Left renal cortex interstitium (tissue), 4 donors: ENCODE data around the gene MEMO1. TPM values are rescaled to one million over a fixed set of nuclear protein-coding genes. Genes with fewer than 3 reads are reported as not detected.
"Not testable (repeated sequence)": the region's sequence is repeated elsewhere in the genome, so short reads cannot be mapped to it uniquely, and the experiment has no call there.

ENCODE experiments used
- DNase-seq, 4 donors: peaks; one replicate each; pipeline ENCODE4 v3.0.0-alpha.2; 2013; ENCODE audit warnings: low read depth in 4 of 4, low spot score in 2 of 4, missing footprints in 1 of 4
- polyA plus RNA-seq, 4 donors: library from polyadenylated mRNA; unstranded; fragments of 120-200 nt; gene quantifications; one replicate each; pipeline ENCODE4 v1.2.1, GENCODE V29; 2013; ENCODE audit not compliant: insufficient read length in 4 of 4

MEMO1 gene
- polyA plus RNA-seq, 4 donors, result 33.7 to 41.0 (median 36.3) TPM

DNA sequence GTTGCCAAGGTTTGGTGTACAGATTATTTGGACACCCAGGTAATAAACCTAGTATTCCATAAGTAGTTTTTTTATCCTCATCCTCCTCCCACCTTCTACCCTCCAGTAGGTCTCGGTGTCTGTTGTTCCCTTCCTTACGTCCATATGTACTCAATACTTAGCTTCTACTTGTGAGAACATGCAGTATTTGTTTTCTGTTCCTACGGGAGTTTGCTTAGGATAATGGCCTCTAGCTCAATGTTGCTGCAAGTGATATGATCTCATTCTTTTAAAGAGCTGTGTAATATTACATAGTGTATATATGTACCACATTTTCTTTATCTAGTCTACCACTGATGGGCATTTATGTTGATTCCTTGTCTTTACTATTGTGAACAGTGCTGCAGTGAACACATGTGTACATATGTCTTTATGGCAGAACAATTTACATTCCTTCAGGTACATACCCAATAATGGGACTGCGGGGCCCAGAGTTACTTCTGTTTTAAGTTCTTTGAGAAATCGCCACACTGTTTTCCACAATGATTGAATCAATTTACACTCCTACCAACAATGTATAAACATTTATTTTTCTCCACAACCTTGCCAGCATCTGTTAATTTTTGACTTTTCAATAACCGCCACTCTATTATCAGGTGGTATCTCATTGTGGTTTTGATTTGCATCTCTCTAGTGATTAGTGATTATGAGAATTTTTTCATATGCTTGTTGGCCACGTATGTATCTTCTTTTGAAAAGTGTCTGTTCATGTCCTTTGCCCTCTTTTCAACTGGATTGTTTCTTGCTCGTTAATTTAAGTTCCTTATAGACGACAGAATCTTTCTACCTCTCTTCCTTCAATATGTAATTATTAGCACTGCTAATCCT is 88.0 kb downstream of the MEMO1 start:
- DNase-seq, result no peak

DNA sequence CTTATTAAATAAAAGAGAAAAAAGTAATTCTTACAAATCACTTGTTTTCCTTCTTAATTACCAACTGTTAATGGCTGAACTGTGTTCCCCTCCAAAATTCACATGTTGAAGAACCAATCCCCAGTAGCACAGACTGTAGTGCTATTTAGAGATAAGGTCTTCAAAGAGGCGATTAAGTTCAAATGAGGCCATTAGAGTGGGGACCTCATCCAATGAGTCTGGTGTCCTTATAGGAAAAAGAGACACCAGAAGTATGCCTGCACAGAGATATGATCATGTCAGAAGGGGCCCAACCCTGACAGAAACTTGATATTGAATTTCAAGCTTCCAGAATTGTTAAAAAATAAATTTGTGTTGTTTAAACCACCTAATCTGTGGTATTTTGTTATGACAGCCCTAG is 89.8 kb downstream of the MEMO1 start:
- no peak for DNase-seq

GRCh38 chr2:31919499-31919898 is 91.3 kb downstream of the MEMO1 start:
- no peak for DNase-seq

DNA sequence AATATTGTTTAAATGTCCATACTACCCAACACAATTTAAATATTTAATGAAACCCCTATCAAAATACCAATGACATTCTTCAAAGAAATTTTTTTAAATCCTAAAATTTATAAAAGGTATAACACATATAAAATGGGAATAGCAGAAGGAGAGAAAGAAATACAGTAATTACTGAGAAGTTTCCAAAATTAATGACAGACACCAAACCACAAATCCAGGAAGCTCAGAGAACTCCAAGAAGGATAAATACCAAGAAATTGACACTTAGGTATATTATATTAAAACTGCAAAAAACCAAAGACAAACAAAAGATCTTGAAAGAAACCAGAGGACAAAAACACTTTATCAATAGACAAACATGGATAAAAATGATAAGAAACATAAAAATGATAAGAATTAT is 101.1 kb downstream of the MEMO1 start:
- no peak for DNase-seq

DNA sequence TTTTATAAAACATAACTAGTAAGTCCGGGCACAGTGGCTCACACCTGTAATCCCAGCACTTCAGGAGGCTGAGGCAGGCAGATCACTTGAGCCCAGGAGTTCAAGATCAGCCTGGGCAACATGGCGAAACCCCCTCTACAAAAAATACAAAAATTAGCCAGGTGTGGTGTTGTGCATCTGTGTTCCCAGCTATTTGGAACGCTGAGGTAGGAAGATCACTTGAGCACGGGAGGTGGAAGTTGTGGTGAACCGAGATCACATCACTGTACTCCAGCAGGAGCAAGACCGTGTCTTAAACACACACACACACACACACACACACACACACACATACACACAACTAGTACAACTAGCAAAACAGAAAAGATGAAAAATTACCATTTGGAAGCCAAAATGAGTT is 103.3 kb downstream of the MEMO1 start:
- DNase-seq, result not testable (repeated sequence)

GRCh38 chr2:31903109-31903780 is 107.6 kb downstream of the MEMO1 start:
- DNase-seq, result no peak

GRCh38 chr2:31901900-31902299 is 108.9 kb downstream of the MEMO1 start:
- DNase-seq, result no peak

DNA sequence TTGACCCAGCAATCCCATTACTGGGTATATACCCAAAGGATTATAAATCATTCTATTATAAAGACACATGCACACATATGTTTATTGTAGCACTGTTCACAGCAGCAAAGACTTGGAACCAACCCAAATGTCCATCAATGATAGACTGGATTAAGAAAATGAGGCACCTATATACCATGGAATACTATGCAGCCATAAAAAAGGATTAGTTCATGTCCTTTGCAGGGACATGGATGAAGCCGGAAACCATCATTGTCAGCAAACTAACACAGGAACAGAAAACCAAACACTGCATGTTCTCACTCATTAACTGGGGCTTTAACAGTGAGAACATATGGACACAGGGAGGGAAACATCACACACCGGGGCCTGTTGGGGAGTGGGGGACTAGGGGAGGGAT is 110.7 kb downstream of the MEMO1 start:
- not testable (repeated sequence) for DNase-seq

DNA sequence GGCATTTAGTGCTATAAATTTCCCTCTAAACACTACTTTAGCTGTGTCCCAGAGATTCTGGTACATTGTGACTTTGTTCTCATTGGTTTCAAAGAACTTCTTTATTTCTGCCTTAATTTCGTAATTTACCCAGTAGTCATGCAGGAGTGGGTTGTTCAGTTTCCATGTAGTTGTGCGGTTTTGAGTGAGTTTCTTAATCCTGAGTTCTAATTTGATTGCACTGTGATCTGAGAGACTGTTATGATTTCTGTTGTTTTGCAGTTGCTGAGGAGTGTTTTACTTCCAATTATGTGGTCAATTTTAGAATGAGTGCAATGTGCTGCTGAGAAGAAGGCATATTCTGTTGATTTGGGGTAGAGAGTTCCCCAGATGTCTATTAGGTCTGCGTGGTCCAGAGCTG is 112.5 kb downstream of the MEMO1 start:
- DNase-seq, result not testable (repeated sequence)

DNA sequence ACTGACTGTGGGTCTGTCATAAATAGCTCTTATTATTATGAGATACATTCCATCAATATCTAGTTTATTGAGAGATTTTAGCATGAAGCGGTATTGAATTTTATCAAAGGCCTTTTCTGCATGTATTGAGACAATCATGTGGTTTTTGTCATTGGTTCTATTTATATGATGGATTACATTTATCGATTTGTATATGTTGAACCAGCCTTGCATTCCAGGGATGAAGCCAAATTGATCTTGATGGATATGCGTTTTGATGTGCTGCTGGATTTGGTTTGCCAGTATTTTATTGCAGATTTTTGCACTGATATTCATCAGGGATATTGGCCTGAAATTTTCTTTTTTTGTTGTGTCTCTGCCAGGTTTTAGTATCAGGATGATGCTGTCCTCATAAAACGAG is 113.5 kb downstream of the MEMO1 start:
- not testable (repeated sequence) for DNase-seq

DNA sequence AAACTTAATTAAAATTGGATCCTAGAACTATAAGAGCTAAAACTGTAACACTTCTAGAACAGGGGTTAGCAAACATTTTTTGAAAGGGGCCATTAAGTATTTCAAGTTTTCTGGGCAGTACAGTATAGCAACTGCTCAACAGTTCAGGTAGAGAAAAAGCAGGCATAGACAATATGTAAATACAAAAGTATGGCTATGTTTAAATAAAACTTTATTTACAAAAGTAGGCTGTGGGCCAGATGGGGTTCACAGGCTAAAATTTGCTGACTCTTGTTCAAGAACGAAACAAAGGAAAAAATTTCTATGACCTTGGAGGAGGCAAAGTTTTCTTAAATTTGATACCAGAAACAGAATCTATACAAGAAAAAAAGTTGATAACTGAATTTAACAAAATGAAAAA is 114.5 kb downstream of the MEMO1 start:
- no peak for DNase-seq

GRCh38 chr2:31894656-31895055 is 116.2 kb downstream of the MEMO1 start:
- DNase-seq, result no peak

DNA sequence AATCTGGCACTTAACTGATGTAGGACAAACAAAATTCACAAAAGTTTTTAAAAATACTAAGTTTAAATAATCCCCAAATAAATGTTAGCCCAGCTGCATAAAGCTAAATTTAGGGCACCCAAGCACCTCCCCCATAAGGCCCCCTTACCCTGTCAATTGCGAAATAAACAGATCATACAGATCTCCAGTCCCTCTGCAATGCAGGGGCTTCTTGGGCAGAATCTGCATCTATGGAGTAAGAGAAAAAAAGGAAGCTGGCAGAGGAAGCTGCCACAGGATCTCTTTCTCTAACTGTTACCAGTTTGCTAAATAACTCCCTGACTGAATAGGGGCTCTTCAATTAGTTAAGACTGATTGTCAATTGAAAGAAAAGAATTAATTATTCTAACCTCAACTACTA is 117.7 kb downstream of the MEMO1 start:
- no peak for DNase-seq

DNA sequence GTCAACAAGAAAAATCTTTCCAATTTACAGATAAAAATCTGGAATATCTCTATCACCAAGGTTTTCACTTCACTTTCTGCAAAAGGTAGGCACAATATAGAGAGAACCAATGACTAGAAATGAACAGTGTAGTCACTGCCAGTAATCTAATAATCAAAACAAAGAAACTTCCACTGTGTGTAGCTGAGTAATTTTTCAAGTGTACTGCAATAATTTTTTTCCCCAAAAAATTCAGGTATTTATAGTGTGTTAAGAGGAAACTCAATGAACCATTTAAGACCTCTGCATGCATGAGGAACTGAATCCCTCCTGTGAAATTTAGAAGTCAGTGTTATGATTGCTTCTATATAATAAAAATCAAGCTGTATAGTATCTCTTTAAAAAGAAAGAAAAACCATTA is 121.8 kb downstream of the MEMO1 start:
- DNase-seq, result no peak

GRCh38 chr2:31888550-31888949 is 122.3 kb downstream of the MEMO1 start:
- no peak for DNase-seq

- DNase-seq, result no peak
Measured at GRCh38 chr2:31886700-31887099, 124.1 kb downstream of the MEMO1 start.

GRCh38 chr2:31877008-31877407 is 133.8 kb downstream of the MEMO1 start:
- no peak for DNase-seq

GRCh38 chr2:31874071-31874470 is 136.7 kb downstream of the MEMO1 start:
- no peak for DNase-seq

- no peak for DNase-seq
Measured at GRCh38 chr2:31865215-31865614, 145.6 kb downstream of the MEMO1 start.

DNA sequence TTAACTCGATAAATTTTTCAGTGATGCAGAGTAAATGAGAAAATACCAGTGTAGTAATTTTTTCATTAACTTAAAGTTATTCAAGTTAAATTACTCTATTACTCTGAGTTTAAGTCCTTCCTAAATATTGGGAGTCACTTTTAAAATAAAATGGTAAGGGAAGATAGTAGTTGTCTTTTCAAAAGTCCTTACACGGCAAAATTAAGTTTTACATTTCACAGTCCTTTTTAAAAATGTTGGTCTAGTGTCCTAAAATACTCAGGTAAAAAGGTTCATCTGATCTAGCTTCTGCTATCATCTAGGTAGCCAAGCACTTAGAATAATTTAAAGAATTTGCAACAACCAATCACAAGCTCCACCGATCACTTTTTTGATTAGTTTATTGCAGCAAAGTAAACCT is 146.9 kb downstream of the MEMO1 start:
- no peak for DNase-seq

- not testable (repeated sequence) for DNase-seq
Measured at GRCh38 chr2:31863015-31863656, 147.7 kb downstream of the MEMO1 start.

GRCh38 chr2:31859959-31860358 is 150.8 kb downstream of the MEMO1 start:
- no peak for DNase-seq
